ENCODE measurements around the gene MAP3K12.
A peak's percentile ranks its signal among the peaks of the same experiment; 100 is the strongest.

MAP3K12 gene

GRCh38 chr12:53507603-53507885, 8.3 kb upstream of the MAP3K12 start:
- DNase-seq (ENCODE audit: low spot score) = no peak

- no peak for DNase-seq (ENCODE audit: low spot score)
Measured at GRCh38 chr12:53506881-53507602, 7.8 kb upstream of the MAP3K12 start, which contains the start of gene NPFF. Gene NPFF (minus strand): TSS chr12:53507484. CDS start chr12:53507474, 10 bp downstream.

GRCh38 chr12:53506450-53506785, 7.2 kb upstream of the MAP3K12 start:
- DNase-seq (ENCODE audit: low spot score) = no peak

GRCh38 chr12:53505555-53506449, 6.5 kb upstream of the MAP3K12 start:
- no peak for DNase-seq (ENCODE audit: low spot score)

- DNase-seq (ENCODE audit: low spot score) = no peak
Measured at GRCh38 chr12:53505086-53505485, 5.8 kb upstream of the MAP3K12 start.

GRCh38 chr12:53504004-53504920, 5.0 kb upstream of the MAP3K12 start:
- no peak for DNase-seq (ENCODE audit: low spot score)

GRCh38 chr12:53502983-53503728, 3.9 kb upstream of the MAP3K12 start:
- no peak for DNase-seq (ENCODE audit: low spot score)

- no peak for DNase-seq (ENCODE audit: low spot score)
Measured at GRCh38 chr12:53502331-53502730, 3.1 kb upstream of the MAP3K12 start.

GRCh38 chr12:53501615-53502181, 2.4 kb upstream of the MAP3K12 start:
- no peak for DNase-seq (ENCODE audit: low spot score)

- DNase-seq (ENCODE audit: low spot score) = peak; percentile 100
Measured at GRCh38 chr12:53500776-53501614, 1.7 kb upstream of the MAP3K12 start, which contains the start of gene TARBP2. Gene TARBP2 (plus strand): TSS chr12:53501283. CDS start chr12:53501409, 126 bp downstream.

GRCh38 chr12:53500142-53500775, 1.0 kb upstream of the MAP3K12 start:
- no peak for DNase-seq (ENCODE audit: low spot score)

- no peak for DNase-seq (ENCODE audit: low spot score)
Measured at GRCh38 chr12:53498235-53498630, 1.0 kb downstream of the MAP3K12 start.

- DNase-seq (ENCODE audit: low spot score) = no peak
Measured at GRCh38 chr12:53497461-53497860, 1.8 kb downstream of the MAP3K12 start.

GRCh38 chr12:53496752-53497032, 2.6 kb downstream of the MAP3K12 start:
- DNase-seq (ENCODE audit: low spot score) = no peak

GRCh38 chr12:53495903-53496751, 3.1 kb downstream of the MAP3K12 start:
- DNase-seq (ENCODE audit: low spot score) = no peak

- DNase-seq (ENCODE audit: low spot score) = no peak
Measured at GRCh38 chr12:53493610-53494391, 5.5 kb downstream of the MAP3K12 start.

GRCh38 chr12:53492830-53493609, 6.2 kb downstream of the MAP3K12 start:
- peak; percentile 91 for DNase-seq (ENCODE audit: low spot score)
